Measurements from ENCODE around the gene IGFBP3.

Gene IGFBP3

DNA sequence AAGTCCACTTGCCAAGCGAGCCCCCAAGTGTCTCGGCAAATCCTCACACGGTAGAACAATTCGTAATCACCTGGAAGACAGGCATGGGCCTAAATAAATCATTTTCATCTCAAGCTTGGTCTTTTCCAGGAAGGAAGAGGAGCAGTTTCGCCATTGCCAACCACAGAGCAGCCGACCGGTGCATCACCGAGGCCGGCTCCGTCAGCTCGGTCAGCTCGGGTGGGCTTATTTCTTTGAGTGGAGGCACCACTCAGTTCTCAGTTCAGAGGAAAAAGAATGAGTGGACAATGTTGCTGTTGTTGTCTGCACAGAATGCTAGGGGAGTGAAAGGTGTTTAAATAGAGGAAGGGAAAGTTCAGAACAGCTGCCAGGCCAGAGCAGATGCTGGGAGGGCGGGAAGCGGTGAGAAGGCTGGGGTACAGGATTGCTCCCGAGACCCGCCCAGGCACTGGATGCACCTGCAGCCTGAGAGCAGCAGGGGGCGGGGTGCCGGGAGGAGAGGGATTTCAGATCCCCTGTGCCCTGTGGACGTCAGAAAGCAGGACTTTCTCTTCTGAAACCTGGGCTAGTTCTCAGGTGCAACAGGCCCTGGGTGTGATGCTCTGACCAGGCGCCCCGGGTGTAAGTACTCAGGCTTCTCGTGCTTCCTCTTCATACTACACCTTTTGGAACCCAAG lies 17.7 kb upstream of the IGFBP3 start:
- TF ChIP-seq, protein P1, sequence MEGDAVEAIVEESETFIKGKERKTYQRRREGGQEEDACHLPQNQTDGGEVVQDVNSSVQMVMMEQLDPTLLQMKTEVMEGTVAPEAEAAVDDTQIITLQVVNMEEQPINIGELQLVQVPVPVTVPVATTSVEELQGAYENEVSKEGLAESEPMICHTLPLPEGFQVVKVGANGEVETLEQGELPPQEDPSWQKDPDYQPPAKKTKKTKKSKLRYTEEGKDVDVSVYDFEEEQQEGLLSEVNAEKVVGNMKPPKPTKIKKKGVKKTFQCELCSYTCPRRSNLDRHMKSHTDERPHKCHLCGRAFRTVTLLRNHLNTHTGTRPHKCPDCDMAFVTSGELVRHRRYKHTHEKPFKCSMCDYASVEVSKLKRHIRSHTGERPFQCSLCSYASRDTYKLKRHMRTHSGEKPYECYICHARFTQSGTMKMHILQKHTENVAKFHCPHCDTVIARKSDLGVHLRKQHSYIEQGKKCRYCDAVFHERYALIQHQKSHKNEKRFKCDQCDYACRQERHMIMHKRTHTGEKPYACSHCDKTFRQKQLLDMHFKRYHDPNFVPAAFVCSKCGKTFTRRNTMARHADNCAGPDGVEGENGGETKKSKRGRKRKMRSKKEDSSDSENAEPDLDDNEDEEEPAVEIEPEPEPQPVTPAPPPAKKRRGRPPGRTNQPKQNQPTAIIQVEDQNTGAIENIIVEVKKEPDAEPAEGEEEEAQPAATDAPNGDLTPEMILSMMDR (IDR thresholded peaks at IDR 0.05; ENCODE audit: extremely low read depth, insufficient read depth, missing control alignments) = no peak
- no peak for DNase-seq (ENCODE audit: low spot score)
- in situ Hi-C loops (cut with MboI; ENCODE audit: low pct_unique_long_range_greater_than_20kb, low sequenced_read_pairs, unreplicated experiment) = loop anchor here (25.0 kb wide), 1 partner anchor 399 kb away; no protein-coding TSS in a partner anchor

DNA sequence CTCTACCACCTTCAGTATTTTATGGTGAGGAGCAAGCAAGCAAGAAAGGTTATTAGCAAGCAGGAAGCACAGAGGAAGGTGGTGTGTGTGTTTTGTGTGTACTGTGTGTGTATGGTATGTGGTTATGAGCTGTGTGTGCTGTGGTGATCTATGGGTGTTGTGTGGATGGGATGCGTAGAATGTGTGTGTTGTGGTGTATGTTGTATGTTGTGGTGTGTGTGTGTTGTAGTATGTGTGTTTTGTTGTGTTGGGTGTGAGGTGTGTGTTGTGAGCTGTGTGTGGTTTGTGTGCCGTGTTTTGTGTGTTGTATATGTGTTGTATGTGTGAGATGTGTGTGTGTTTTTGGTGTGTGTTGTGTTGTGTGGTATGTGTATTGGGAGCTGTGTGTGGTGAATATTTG lies 16.8 kb upstream of the IGFBP3 start:
- in situ Hi-C loops (cut with MboI; ENCODE audit: low pct_unique_long_range_greater_than_20kb, low sequenced_read_pairs, unreplicated experiment) = loop anchor here (25.0 kb wide), 1 partner anchor 399 kb away; no protein-coding TSS in a partner anchor
- TF ChIP-seq, protein P1 (IDR thresholded peaks at IDR 0.05; ENCODE audit: extremely low read depth, insufficient read depth, missing control alignments) = no peak

DNA sequence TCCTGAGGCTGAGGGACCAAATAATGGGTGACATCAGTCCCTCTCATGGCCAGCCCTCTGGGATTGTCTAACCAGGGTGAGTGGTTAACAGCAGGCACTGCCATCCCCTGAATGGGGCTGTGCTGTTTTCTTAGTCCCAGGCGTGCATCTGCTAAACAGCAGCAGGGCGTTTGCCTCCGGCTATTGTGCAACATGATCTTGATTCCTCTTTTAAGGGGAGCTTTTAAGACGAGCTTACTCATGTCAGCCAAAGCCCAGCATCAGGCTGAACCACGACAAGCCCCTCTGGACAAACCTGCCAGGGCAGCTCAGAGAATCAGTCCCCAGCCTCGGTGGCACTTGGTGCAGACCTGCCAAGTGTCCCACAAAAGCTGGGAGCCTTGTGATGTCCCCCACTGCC lies 16.2 kb upstream of the IGFBP3 start:
- in situ Hi-C loops (cut with MboI; ENCODE audit: low pct_unique_long_range_greater_than_20kb, low sequenced_read_pairs, unreplicated experiment) = loop anchor here (25.0 kb wide), 1 partner anchor 400 kb away; no protein-coding TSS in a partner anchor
- TF ChIP-seq, protein P1 (IDR thresholded peaks at IDR 0.05; ENCODE audit: extremely low read depth, insufficient read depth, missing control alignments) = no peak
- no peak for DNase-seq (ENCODE audit: low spot score)

More for the DNA sequence above, 16.8 kb upstream of the IGFBP3 start:
- DNase-seq (ENCODE audit: low spot score) = no peak

DNA sequence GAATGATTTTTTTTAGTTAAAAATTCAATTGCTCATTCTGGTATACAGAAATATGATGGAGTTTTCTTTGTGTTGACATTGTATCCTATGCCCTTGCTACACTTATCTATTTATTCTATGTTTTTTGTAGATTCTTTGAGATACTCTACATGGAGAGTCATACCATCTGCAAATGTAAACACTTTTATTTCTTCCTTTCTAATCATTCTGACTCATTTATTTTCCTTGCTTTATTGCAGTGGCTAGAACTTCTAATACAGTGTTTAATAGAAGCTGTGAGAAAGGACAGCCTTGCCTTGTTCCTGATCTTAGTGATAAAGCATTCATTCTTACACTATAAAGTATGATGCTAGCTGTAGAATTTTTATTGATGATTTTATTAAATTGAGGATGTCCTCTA lies 9.9 kb upstream of the IGFBP3 start:
- TF ChIP-seq, protein P1 (IDR thresholded peaks at IDR 0.05; ENCODE audit: extremely low read depth, insufficient read depth, missing control alignments) = no peak
- DNase-seq (ENCODE audit: low spot score) = no peak
- in situ Hi-C loops (cut with MboI; ENCODE audit: low pct_unique_long_range_greater_than_20kb, low sequenced_read_pairs, unreplicated experiment) = loop anchor here (25.0 kb wide), 1 partner anchor 406 kb away; no protein-coding TSS in a partner anchor

DNA sequence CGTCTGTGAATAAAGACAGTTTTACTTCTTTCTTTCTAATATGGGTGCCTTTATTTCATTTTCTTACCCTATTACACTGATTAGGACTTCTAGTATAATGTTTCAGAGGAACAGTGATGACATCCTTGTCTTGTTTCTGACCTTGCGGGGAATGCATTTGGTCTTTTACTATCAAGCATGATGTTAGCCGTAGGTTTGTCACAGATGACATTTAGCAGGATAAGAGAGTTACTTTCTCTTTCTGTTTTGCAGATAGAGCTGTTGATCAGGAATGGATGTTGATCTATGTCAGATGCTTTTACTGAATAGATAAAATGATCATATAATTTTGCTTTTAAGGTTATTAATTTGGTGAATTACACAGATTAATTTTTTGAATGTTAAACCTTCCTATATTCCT lies 6.6 kb upstream of the IGFBP3 start:
- TF ChIP-seq, protein P1 (IDR thresholded peaks at IDR 0.05; ENCODE audit: extremely low read depth, insufficient read depth, missing control alignments) = no peak
- DNase-seq (ENCODE audit: low spot score) = no peak
- in situ Hi-C loops (cut with MboI; ENCODE audit: low pct_unique_long_range_greater_than_20kb, low sequenced_read_pairs, unreplicated experiment) = loop anchor here (25.0 kb wide), 1 partner anchor 410 kb away; no protein-coding TSS in a partner anchor

DNA sequence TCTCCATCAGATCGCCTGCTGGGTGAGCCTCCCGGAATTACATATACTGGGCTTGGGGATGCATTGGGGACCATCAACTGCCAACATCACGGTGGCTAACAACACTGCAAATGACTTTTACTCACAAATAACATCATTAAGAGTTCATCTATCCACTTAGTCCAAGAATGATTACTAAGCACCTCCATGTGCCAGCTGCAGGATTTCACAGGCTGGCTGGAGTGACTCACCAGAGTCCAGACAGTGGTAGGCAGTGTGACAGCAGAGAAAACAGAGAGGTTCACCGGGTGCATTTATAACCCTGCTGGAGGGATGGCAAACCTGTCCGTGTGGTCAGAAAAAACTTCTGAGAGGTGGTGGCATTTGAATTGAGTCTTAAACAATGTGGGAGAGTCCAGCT lies 3.2 kb upstream of the IGFBP3 start:
- TF ChIP-seq, protein P1 (IDR thresholded peaks at IDR 0.05; ENCODE audit: extremely low read depth, insufficient read depth, missing control alignments) = no peak
- no peak for DNase-seq (ENCODE audit: low spot score)
- in situ Hi-C loops (cut with MboI; ENCODE audit: low pct_unique_long_range_greater_than_20kb, low sequenced_read_pairs, unreplicated experiment) = loop anchor here (25.0 kb wide), 1 partner anchor 1263 kb away; no protein-coding TSS in a partner anchor

Data from GM13977 (cell line).